ENCODE measurements around the gene TEX10.
"Not testable (repeated sequence)": the region's sequence is repeated elsewhere in the genome, so short reads cannot be mapped to it uniquely, and the experiment has no call there.

The TEX10 gene

DNA sequence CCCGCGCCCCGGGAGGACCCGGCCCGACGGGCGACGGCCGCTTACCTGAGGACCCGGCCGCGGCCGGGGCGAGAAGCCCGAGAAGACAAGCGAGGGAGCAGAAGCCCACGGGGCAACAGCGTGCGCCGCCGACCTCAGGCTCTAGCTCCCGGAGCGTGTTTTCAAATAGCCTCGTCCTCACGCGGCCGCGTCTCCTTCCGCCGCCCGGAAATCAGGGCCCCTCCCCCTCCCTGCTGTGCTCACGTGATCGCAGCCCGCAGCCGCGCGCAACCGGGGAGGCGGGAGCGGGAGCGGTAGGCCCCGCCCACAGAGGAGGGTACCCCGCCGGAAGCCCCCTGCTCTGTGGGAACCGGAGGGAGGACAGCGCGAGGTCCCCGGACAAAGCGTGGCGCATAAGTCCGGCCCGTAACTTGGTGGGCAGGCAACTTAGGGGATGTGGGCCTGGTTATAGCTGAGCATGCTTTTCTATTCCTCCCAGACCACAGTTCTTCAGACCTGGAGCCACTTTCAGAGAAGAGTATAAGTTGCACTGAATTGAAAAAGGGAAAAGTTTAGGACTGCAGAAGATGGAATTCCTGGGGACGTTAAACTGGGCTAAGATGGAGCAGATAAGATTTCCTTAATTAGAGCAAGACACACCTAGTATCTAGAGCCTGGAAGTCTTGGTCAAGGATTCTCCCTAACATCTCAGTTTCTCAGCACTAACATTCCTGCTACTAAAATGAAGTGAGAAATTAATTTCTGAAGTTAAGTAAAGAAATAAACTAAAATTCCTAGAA is at the start of gene TEX10:
Gene TEX10 (minus strand): TSS at position 216 of the 779 bp plus-strand sequence. CDS start 3,579 bp downstream, outside the sequence.
- peak; percentile 73 for DNase-seq

DNA sequence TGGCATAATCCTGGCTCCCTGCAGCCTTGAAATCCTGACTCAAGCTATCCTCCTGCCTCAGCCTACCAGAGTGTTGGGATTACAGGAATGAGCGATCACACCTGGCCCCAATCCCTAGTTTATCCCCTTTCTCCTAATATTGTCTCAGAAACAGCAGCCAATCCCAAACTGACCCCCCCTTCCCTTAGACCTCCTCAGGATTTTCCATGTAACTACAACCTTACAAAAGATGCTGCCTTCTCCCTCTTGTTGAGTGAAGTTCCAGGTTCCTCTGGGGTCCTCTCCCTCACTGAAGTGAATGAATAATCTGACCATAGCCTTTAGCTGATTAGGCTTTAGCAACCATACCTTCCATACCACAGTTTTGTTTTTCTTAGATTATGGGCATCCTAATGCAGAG is 48.3 kb upstream of the TEX10 start:
- DNase-seq, result no peak

DNA sequence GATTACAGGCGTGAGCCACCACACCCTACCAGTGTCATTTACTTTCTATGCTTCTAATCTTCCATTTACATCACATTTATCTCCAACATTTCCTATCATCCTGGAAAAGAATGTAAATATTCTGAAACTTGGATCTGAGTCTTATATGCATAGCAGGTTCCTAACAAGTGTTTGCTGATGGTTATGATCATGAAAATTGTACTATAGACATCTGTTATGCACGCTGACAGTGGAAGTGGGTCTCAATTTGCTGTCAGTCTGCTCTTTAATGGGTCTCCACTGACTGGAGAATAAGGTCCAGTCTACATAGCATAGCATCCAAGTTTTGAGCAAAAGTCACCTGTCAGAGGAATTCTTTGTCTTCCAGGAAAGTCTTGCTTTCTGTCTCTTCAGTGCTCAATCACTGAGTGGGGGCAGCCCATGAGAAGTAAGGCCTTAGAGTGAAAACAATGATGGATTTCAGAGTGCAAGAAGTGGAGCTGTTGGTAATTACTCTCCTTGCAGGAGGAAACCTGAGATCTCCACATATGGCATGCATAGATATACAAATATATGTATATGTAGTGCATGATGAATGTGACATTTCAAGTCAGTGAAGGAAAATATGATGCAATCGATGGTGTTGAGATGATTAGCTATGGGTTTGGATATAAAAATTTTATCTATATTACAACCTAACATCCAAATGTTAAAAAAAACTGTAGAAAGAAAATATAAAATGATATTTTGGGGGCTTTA is 45.0 kb upstream of the TEX10 start:
- peak; percentile 27 for DNase-seq

DNA sequence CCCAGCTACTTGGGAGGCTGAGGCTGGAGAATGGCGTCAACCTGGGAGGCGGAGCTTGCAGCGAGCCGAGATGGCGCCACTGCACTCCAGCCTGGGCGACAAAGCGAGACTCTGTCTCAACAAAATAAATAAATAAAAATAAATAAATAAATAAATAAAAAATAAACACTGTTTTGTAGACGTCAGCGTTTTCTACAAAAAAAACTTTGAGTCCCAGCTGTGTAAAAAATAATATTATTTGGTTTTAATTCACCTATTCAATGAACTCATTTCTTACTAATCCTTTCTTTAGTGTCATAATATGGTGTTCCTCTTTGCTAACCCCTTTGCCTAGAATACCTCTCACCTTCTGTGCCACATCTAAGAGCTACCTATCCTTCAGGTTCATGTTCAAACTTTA is 44.0 kb upstream of the TEX10 start:
- no peak for DNase-seq

DNA sequence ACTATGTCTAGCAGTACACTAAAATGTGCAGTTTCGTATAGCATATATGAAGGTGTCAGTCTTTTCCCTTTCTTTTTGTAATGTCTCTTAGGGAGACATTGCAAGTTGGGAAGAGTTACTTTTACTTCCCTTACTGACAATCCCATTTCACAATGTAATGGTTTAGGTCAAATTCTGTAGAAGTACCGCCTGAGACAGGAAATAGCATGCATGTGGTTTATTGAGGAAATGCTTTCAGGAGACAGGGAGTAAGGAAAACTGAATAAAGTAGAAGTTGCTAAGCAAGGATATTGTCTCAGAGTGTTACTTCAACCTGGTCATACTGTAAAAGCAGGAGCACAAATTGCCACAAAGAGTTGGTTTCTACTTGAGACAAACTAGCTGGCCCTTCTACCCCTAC is 42.1 kb upstream of the TEX10 start:
- DNase-seq, result no peak

DNA sequence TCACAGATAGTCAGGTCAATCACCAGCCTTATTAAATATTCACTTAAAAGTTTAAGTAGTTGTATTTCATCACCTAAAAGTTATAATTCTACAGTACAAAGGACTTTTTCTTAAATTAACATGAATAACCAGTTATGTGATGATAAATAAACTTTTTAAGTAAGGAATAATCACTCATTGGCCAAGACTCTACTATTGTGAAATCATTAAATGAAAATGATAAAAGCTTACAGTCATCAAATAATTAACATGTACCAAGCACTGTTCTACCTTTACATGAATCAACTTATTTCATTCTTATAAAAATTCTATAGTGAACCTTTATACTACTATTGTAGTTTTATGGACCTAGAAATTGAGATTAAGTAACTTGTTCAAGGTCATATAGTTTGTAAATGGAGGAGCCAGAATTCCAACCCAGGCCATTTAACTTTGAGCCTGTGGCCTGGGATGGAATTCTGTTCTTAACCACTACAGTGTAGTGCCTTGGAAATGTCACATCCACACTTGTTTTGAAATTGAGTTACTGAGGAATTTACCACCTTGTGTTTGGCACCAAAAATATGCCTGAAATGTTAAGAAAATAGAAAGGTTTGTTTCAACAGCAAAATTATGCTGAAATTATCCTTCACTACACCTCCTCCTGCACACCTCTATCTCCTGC is 41.4 kb upstream of the TEX10 start:
- DNase-seq, result no peak

DNA sequence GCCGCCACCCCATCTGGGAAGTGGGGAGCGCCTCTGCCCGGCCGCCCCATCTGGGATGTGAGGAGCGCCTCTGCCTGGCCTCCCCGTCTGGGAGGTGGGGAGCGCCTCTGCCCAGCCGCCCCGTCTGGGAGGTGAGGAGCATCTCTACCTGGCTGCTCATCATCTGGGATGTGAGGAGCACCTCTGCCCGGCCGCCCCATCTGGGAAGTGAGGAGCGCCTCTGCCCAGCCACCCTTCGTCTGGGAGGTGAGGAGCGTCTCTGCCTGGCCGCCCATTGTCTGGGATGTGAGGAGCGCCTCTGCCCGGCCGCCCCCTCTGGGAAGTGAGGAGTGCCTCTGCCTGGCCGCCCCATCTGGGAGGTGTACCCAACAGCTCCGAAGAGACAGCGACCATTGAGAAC is 40.2 kb upstream of the TEX10 start:
- not testable (repeated sequence) for DNase-seq

DNA sequence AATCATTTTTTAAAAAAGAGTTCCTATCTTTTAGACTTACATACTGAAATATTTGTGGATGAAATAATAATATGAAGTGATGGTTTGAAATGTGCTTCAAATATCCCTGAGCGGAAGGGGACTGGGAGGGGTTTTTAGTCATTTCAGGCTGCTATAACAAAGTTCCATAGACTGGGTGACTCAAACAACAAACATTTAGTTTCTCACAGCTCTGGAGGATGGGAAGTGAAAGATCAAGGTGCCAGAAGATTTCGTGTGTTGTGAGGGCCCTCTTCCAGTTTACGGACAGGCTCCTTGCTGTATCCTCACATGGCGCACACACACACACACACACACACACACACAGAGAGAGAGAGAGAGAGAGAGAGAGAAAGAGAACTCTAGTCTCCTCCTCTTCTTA is 27.1 kb upstream of the TEX10 start:
- DNase-seq, result no peak

DNA sequence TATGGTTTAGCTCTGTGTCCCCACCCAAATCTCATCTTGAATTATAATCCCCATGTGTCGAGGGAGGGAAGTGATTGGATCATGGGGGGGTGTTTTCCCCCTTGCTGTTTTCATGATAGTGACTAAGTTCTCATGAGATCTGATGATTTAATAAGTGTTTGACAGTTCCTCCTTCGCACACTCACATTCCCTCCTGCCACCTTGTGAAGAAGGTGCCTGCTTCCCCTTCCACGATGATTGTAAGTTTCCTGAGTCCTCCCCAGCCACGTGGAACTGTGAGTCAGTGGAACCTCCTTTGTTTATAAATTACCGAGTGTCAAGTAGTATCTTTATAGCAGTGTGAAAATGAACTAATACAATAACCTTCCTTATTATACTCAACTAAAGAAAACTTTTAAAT is 24.3 kb upstream of the TEX10 start:
- DNase-seq, result no peak

DNA sequence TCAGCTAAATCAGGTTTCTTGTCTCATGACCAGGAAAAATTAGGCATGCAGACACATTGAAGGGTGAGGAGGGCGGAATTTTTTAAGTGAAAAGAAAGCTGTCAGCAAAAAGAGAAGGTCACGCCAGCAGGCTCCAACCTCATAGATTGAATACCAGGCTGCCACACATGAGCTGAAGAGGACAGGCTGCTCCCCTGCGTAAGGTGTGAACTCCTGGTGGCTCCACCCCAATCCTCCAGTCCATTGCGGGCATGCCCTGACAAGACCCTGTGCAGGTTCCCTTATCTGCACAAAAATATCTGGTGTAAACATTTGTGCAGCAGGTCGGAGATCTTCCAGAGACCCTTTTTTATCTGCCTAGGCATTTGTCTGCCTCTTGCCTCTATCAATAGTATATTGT is 22.9 kb upstream of the TEX10 start:
- no peak for DNase-seq

DNA sequence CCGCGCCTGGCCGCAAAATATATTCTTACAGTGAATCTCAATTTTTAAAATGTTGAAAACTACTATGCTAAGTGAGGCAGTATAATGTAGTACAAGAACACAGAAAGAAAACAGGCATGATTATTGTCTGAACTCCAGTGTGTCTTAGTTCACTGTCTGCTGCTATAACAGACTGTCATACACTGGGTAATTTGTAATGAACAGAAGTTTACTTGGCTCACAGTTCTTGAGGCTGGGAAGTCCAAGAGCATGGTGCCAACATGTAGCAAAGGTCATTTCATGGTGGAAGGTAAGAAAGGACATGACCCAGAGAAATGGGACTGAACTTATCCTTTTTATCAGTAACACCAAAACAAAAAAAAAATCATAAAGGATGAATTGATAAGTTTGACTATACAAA is 19.9 kb upstream of the TEX10 start:
- DNase-seq, result no peak

DNA sequence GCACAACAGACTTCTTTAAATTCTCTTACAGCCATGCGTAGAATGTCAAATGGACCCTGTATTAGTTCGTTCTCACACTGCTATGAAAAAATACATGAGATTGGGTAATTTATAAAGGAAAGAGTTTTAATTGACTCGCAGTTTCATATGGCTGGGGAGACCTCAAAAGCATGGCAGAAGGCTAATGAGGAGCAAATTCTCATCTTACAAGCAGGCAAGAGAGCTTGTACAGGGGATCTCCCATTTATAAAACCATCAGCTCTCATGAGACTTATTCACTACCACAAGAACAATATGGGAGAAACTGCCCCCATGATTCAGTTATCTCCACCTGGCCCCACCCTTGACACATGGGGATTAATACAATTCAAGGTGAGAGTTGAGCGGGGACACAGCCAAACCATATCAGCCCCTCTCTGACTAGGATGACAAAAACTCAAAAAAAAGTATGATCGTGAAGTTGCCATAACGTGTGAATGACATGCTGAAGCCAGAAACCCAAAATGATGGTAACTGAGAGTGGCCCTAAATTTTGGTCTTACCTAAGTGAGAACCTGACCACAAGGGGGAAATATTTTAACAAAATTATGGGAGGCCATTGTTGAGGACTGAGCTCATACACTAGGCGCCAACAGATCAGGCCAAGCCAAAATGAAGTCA is 17.5 kb upstream of the TEX10 start:
- no peak for DNase-seq

DNA sequence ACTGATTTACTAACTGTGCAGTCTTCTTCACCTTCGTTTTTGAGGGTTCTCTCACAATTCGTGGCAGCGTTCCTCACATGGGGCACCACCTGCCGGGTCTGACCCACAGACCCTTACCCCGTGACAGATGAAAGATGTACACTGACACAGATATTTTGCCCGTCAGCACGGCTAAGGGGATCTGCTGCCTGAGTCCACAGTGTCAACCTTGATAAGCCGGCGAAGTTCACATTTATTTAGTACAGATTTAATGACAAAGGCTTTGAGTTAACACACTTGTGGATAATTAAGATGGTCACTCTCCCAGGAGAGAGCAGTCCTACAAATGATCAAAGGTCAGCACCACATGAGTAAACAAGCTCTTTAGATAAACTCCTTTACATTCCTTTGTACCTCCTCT is 15.9 kb upstream of the TEX10 start:
- DNase-seq, result no peak

DNA sequence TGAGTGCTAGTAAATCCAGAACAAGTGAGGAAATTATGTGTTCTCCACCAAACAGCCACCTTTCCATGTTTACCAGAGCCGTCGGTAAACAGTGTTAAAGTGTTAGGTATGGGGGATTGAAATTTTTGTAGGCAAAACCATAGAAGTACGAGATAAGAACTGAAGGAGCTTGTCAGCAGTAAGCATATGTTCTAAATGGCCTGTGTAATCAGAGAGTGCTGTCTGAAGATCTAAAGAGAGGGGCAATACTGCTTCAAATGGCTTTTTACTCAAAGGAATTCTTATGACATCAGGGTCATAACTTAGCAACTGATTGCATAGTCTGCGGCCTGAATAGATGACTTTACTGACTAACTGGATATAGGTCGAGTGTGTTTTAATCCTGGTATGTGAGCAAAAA is 13.4 kb upstream of the TEX10 start:
- DNase-seq, result no peak

DNA sequence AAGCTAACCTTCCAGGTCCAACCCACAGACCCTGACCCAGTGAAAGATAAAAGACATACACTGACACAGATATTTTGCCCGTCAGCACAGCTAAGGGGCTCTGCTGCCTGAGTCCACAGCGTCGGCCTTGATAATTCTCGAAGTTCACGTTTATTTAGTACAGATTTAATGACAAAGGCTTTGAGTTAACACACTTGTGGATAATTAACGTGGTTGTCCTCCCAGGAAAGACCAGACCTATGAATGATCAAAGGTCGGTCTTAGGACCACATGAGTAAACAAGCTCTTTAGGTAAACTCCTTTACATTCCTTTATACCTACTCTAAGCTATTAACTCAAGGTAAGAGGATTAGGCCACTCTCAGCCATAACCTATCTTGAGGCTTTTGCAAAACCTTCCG is 11.3 kb upstream of the TEX10 start:
- no peak for DNase-seq

DNA sequence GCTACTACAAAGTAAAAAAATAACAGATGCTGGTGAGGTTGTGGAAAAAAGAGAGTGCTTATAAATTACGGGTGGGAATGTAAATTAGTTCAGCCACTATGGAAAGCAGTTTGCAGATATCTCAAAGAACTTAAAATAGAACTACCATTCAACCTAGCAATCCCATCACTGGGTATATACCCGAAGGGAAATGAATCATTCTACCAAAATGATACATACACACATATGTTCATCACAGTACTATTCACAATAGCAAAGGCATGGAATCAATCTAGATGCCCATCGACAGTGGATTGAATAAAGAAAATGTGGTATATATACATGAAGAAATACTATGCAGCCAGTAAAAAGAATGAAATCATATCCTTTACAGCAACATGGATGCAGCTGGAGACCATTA is 6.3 kb upstream of the TEX10 start:
- no peak for DNase-seq

DNA sequence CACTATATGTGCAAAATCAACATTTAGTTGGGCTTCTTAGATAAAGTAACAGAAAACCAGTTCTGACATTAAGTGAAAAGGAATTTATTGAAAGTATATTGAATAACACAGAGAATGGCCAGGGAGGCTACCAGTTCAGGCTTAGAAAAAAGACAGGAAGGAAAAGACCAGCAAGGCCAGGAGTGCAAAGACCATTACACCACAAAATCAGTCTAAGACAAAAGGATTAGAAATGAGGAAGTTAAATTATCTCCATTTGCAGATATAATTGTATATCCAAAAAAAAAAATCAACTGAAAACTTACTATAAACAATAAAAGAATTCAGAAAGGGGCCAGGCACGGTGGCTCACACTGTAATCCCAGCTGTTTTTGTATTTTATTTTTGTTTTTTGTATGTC is 4.8 kb upstream of the TEX10 start:
- no peak for DNase-seq

DNA sequence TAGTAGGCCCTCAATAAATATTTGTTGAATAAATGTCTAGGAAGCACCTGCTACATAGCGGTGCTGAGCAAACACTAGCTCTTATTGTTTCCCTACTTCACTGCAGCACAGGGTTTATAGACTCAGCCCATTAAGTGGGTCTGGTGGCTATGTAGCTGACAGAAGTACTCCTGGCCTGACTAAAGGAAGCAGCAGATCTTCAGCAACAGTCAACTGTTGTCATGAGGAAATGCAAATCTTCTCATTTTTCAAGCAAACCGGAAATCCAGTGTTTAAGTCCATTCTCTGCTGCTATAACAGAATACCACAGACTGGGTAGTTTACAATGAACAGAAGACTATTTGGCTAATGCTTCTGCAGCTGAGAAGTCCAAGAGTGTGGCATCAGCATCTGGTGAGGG is 2.8 kb upstream of the TEX10 start:
- no peak for DNase-seq

DNA sequence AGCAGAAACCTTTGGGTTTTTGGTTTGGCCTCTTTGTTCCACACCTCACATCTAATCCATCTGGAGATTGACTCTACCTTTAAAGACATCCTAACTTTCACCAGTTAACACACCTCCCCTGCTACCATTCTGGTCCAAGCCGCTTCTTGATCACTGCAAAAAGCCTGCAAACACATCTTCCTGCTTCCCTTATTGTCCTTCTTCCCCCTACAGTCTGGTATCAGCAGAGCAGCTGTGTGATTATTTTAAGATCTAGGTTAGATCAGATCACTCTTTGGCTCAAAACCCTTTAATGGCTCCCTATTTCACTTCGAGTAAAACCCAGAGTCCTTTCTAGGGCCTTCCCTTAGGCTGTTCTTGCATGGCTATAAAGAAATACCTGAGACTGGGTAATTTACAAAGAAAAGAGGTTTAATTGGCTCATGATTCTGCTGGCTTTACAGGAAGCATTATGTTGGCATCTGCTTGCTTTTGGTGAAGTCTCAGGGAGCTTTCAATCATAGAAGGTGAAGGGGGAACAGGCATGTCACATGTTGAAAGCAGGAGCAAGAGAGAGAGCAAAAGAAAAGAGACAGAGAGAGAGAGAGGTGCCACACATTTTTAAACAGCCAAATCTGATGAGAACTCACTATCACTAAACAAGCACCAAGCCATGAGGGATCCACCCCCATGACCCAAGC is 1.5 kb upstream of the TEX10 start:
- no peak for DNase-seq

DNA sequence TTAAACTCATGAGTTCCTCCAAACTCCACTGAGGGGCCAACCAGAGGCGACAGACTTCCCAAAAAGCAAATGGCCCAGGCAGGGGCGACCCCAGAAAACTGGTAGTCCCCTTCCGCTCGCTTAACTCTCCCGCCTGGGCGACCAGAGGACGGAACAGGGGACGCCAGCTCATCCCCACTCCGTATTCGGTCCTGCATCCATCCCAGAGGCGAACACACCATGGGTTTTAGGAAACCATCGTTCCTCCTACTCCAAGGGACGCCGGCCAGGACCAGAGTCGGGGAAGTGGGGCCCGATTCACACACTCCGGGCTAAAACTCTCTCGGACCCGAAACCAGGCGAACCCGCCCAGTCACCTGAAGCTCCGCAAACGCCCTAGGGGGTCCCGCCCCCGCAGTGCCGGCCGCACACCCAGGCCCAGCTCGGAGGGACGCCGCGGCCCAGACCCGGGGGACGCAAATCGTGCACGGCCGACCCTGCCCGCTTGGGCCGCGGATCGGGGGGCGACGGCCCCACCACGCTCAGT is 478 bp downstream of the TEX10 start:
- no peak for DNase-seq

DNA sequence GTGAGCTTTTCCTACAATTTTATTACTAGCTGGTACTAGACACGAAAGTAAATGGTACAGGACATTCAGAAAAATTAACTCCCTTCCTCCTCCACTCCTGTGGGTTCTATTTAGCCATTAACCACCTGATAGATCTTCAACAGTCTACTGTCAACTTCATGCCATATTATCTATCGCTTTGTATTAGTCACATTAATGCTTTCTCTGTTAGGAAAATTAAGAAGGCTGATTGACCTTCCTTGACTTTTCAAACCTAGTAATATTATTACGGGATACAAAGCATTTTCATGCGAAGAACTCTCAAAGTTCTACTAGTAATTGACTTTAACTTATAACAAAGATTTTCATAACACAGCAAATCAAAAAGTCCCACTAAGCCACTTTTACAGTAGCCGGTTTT is 1.2 kb downstream of the TEX10 start:
- DNase-seq, result no peak

DNA sequence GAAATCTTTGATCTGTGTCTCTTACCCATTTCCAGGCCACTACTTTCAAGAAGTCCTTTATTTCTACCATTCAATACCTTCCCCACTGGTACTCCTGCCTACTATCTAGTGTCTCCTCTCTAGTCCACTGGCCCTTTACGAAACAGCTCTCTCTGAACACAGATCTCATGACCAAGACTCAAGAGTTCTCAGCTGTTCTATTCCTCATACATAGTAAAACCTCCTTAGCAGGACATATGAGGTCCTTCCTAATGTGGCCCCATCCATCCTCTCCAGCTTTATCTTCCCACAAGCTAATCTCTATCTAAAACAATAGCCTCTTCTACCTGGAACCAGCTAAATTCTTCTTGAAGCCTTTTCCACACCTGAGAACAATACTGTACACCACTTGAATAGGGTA is 2.6 kb downstream of the TEX10 start:
- no peak for DNase-seq

DNA sequence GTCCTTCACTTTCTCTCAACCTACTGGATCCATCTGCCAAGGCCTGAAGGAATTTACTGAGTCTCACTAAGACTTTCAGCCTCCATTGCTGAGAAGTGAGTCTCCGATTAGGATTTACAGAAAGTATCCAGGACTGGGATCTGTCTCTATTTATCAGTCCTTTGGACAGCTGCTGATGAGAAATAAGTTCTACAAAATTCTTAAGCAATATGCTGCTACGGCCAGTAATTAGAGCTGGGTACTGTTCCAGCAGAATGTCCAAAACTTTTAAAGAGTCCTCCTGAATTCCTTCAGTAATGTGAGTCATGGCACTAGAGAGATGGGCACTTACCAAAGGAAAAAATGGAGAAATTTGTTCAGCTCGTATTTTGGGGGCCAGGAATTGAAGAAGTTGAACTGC is 5.9 kb downstream of the TEX10 start:
- DNase-seq, result no peak

Data from DMS 273 treated with DMSO at 0.1 percent for 48 hours (cell line).